Measurements from ENCODE around the gene KIF18B.

DNA sequence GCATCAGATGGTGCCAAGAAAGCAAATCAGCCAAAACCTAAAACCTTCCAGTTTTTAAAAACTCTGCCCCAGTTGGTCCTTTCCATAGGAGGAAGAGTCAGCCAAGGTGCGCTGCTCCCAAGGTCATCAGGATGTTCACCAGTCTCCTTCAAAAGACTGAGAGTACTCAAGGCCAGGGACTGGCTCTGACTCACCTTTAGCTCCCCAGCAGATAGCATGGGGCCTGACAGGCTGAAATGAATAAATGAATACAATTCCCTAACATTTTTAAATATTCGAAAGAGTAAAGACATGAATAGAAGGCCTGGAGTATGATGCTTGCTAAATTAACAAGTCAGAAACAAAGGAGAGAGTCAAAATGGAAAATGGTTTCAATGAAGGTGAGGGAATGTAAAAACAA, 67.5 kb downstream of the KIF18B start:
- TF ChIP-seq, protein P1, sequence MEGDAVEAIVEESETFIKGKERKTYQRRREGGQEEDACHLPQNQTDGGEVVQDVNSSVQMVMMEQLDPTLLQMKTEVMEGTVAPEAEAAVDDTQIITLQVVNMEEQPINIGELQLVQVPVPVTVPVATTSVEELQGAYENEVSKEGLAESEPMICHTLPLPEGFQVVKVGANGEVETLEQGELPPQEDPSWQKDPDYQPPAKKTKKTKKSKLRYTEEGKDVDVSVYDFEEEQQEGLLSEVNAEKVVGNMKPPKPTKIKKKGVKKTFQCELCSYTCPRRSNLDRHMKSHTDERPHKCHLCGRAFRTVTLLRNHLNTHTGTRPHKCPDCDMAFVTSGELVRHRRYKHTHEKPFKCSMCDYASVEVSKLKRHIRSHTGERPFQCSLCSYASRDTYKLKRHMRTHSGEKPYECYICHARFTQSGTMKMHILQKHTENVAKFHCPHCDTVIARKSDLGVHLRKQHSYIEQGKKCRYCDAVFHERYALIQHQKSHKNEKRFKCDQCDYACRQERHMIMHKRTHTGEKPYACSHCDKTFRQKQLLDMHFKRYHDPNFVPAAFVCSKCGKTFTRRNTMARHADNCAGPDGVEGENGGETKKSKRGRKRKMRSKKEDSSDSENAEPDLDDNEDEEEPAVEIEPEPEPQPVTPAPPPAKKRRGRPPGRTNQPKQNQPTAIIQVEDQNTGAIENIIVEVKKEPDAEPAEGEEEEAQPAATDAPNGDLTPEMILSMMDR (conservative IDR thresholded peaks at IDR 0.05 in 1 of 2, IDR thresholded peaks at IDR 0.05 in 1 of 2; ENCODE audit: extremely low read depth in 1 of 2, insufficient read depth in 1 of 2, low read depth in 1 of 2, low read length in 2 of 2), result no peak
- no peak for TF ChIP-seq EZH2 (IDR thresholded peaks at IDR 0.05; ENCODE audit: borderline replicate concordance, low read length)
